HG03457 (cell line): ENCODE results near the gene NR5A1.

ENCODE experiments used
- ATAC-seq: cut with Tn5 transposase; IDR thresholded peaks from one replicate; pipeline ENCODE4 v1.9.1; 2021; ENCODE audit warnings: moderate number of reproducible peaks; ENCODE audit not compliant: unreplicated experiment

The NR5A1 gene

DNA sequence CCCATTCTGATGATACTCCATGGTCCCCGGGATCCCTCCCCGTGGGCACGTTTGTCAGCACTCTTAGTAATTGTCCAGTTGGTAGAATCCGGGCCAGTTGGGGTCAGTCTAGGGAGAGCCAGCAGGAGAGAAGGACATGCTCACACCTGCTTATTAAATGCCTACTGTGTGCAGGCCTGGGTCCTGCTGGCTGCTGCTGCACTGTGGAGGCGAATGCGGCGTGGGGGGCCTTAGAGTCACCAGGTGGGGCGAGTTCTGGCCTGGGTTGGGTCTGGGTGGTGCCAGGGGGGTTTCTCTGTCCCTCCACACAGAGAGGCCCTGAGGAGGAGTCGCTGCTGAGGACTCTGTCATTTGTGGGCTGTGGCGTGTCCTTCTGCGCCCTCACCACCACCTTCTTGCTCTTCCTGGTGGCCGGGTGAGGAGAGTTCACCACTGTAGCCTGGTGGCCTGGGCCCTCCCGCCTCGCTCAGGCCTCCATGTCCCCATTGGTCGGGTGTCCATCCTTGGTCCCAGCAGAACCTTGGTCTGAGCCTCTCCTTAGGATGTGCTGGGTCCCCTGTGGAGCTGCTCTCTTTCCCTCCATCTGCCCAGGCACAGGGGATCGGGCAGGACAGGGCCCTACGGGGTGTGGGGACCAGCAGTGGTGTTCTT is 39.7 kb downstream of the NR5A1 start:
- ATAC-seq, result no peak

DNA sequence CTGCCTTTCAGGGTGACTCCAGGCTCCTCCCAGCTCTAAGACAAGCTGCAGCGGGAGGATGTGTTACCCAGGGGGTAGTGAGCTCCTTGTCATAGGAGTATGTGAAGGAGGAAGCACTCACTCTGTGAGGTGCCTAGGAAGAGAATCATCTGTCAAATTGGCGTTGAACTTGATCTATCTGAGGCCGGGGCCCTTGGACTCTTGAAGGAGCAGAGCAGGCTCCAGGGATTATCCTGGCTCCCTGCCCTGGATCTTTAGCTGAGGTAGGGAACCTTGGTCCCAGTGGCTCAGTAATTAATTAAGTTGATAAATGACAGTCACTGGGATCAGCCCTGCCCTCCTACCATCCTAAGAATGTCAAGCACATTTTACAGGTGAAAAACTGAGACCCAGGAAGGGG is 41.5 kb downstream of the NR5A1 start:
- no peak for ATAC-seq

GRCh38 chr9:124462739-124463138 is 44.5 kb downstream of the NR5A1 start:
- no peak for ATAC-seq

DNA sequence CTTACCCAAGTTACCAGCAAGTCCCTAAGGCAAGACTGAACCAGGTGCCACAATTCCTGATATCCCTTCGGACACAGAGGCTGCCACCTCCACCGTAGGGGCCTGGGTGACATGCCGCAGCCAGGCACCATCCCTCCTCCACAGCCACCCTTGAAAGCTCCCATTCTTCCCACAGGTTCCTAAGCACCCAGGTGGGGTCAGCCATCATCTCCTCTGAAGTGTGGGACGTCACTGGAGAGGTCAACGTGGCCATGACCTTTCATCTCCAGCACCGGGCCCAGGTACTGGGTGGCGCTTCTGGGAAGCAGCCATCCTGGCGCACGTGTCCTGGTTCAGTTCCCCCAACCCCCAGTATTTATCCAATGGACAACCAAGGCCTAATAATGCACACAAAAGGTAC is 48.8 kb downstream of the NR5A1 start:
- ATAC-seq, result no peak

- no peak for ATAC-seq
Observed at GRCh38 chr9:124457887-124458431, 49.2 kb downstream of the NR5A1 start.

GRCh38 chr9:124457079-124457886 is 49.9 kb downstream of the NR5A1 start:
- ATAC-seq, result no peak

DNA sequence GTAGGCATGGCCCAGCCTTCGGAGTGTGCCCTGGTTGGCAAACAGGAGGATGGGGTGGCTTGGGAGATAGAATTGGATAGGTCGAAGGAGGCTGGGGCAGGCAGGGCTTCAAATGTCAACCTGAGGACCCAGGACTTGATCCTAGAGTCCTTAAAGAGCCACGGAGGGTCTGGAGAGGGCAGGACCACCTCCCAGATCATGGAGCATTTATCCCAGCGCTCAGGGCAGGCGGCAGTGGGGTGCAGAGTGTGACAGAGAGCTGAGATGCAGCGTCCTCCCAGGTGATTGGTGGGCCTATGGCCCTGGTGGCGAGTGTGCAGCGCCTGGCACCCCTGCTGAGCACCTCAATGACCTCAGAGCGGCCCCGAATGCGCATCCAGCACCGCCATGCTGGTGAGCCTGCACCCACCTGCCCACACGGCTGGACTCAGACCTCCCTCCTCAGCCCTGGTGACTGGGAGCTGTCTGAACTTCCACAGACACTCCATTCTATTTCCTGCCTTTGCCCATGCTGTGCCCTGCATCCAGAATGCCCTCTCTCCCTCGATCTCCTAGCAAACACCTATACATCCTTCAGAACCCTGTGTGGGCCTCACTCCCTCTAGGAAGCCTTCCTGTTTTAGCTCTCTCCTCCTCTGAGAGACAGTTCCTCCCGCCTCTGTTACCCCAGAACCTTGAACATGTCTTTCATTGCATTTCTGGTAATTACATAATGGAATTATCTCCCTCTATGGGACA is 50.7 kb downstream of the NR5A1 start:
- ATAC-seq, result no peak

DNA sequence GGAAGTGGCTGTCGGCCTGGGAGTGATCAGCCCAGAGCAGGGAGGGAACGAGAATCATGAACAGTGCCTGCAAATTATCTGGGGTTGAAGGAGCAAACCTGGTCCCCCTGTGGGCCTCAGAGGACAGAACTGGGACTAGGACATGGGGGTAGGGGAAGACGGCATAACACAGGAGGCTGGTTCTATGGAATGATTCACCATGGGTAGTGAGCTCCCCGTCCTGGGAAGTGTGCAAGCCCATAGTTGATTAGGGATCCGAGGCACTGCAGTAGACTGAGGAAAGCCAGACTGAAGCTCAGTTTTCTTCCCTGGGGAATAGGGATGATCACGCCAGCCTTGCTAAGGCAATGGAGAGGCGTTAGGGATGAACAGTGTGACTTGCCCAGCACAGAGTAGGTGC is 51.4 kb downstream of the NR5A1 start:
- no peak for ATAC-seq

- ATAC-seq, result no peak
Observed at GRCh38 chr9:124454791-124455443, 52.3 kb downstream of the NR5A1 start.

GRCh38 chr9:124454296-124454695 is 52.9 kb downstream of the NR5A1 start:
- no peak for ATAC-seq

DNA sequence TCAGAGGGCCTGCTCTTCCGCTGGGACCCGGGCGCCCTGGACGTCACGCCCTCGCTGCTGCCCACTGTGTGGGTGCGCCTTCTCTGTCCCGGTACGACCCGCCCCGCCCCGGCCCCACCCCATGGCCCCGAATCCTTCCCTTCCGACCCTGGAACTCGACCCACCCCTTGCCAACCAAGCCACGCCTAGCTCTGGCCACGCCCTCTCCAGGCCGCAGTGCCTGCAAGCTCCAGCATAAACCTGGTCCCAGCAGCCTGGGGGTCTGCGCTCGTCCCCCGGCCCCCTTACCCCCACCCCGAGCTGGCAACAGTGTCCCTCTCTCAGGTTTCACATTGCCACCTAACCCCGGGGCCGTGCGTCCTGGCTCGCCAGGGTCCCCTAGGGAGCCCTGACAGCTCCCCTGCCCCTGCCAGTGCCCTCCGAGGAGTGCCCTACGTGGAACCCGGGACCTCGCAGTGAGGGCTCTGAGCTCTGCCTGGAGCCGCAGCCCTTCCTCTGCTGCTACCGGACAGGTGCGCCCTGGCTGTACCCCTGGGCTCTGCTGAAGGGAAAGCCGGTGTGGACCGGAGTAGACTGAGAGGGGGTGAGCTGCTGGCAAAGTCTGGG is 53.5 kb downstream of the NR5A1 start:
- ATAC-seq, result no peak

GRCh38 chr9:124452841-124453585 is 54.2 kb downstream of the NR5A1 start:
- ATAC-seq, result no peak

- ATAC-seq, result no peak
Observed at GRCh38 chr9:124452326-124452725, 54.9 kb downstream of the NR5A1 start.

GRCh38 chr9:124450931-124451661 is 56.1 kb downstream of the NR5A1 start:
- ATAC-seq, result no peak

GRCh38 chr9:124450241-124450924 is 56.8 kb downstream of the NR5A1 start, which contains the start of gene ADGRD2:
Gene ADGRD2, plus strand, starts transcription at chr9:124450451. Its CDS starts 1,216 bp downstream, at chr9:124451667.
- no peak for ATAC-seq

DNA sequence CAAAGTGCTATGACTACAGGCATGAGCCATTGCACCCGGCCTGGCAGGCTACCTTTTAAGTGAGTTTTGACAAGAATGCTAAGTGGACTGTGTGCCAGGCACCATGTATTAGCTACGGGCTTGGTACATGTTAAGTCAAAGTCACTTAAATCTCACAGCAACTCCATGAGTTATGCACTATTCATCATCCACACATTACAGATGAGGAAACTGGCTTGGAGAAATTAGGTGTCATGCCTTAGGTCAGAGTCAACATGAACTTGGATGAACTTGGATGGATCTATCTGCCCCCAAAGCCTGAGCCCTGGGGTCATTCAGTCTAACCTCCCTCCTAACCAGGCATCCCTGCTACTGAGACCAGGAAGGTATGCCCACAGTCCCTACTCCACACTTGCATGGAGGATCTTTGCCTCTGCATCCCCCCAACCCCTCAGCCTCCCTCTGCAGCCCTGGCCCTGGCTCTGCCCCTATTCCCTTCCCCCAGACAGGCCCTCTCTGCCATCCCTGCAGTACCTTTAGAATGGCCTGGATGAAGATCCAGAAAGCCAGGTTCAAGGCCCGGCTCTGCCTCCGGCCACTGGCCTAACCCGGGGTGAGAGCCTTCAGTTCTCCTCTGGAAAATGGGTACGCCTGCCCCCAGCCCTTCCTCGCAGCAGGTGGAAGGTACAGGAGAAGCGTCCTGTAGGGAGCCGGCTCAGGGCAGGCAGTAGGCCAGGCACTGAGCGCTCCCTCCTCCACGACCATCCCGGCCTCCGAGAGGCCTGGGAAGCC is 57.6 kb downstream of the NR5A1 start:
- ATAC-seq, result no peak

GRCh38 chr9:124448019-124448418 is 59.2 kb downstream of the NR5A1 start:
- ATAC-seq, result no peak

DNA sequence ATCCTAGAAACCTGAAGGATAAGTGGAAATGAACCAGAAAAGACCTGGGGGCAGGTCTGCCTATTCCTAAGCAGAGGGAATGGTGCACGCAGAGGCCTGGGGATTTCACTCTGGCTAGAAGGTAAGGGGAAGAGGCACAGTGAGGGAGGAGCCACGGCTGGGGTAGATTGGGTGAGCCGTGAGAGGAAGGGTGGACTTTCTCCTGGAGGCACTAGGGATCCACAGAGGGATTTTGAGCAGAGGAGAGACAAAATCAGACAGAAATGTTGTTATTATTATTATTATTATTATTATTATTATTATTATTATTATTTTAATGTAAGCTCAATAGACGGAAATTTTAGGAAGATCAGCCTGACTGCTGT is 59.9 kb downstream of the NR5A1 start:
- no peak for ATAC-seq
